NCI-H446 treated with DMSO at 0.1 percent for 48 hours (cell line): Measurements from ENCODE around the gene ANGEL1.

Source experiments
- DNase-seq: peaks from one replicate; lab custom pipeline; 2025; lab: John Stamatoyannopoulos, UW

ANGEL1 gene

GRCh38 chr14:76812422-76813383, at the start of gene ANGEL1:
Gene ANGEL1 (minus strand): TSS chr14:76812882. CDS start chr14:76812827, 55 bp downstream.
- DNase-seq: peak; percentile 90

GRCh38 chr14:76861574-76862255, 49.0 kb upstream of the ANGEL1 start:
- no peak for DNase-seq

GRCh38 chr14:76856769-76857168, 44.1 kb upstream of the ANGEL1 start:
- no peak for DNase-seq

GRCh38 chr14:76855066-76855465, 42.4 kb upstream of the ANGEL1 start:
- no peak for DNase-seq

- DNase-seq: no peak
These were observed 36.2 kb upstream of the ANGEL1 start for GRCh38 chr14:76848879-76849278.

- no peak for DNase-seq
These were observed 33.8 kb upstream of the ANGEL1 start for GRCh38 chr14:76846331-76847047.

GRCh38 chr14:76844223-76844622, 31.5 kb upstream of the ANGEL1 start:
- no peak for DNase-seq

- DNase-seq: no peak
These were observed 29.7 kb upstream of the ANGEL1 start for GRCh38 chr14:76842414-76842813.

GRCh38 chr14:76837524-76837923, 24.8 kb upstream of the ANGEL1 start:
- DNase-seq: no peak

- DNase-seq: no peak
These were observed 23.4 kb upstream of the ANGEL1 start for GRCh38 chr14:76836029-76836630.

- DNase-seq: no peak
These were observed 21.6 kb upstream of the ANGEL1 start for GRCh38 chr14:76834241-76834661.

GRCh38 chr14:76833011-76833410, 20.3 kb upstream of the ANGEL1 start:
- DNase-seq: no peak

GRCh38 chr14:76832503-76832988, 19.9 kb upstream of the ANGEL1 start:
- no peak for DNase-seq

- no peak for DNase-seq
These were observed 17.9 kb upstream of the ANGEL1 start for GRCh38 chr14:76830556-76830955.

- DNase-seq: no peak
These were observed 17.2 kb upstream of the ANGEL1 start for GRCh38 chr14:76829650-76830421.

GRCh38 chr14:76829013-76829365, 16.3 kb upstream of the ANGEL1 start:
- DNase-seq: no peak

- no peak for DNase-seq
These were observed 15.8 kb upstream of the ANGEL1 start for GRCh38 chr14:76828339-76829012.

- no peak for DNase-seq
These were observed 15.1 kb upstream of the ANGEL1 start for GRCh38 chr14:76827696-76828296.

- DNase-seq: no peak
These were observed 13.4 kb upstream of the ANGEL1 start, which contains the start of gene LRRC74A for GRCh38 chr14:76826122-76826521. Gene LRRC74A (plus strand): TSS chr14:76826408. CDS start chr14:76826698, 290 bp downstream.

GRCh38 chr14:76820700-76821099, 8.0 kb upstream of the ANGEL1 start:
- no peak for DNase-seq
